Fibroblast of lung (primary cell): ENCODE results near the gene FAM131B. TPM values are rescaled to one million over a fixed set of nuclear protein-coding genes. Genes with fewer than 3 reads are reported as not detected.

Experiments
- DNase-seq, 2 donors: peaks; one replicate each; pipeline versions ENCODE4 v3.0.0 to v3.0.0-alpha.2; 2010; ENCODE audit warnings: low read depth in 2 of 2
- H2AFZ ChIP-seq: 2 replicates; pipeline ENCODE4 v1.5.1; 2012; ENCODE audit warnings: low read length, control low read depth, inconsistent platforms
- H3K27ac ChIP-seq: 2 replicates; pipeline ENCODE4 v1.5.1; 2011; ENCODE audit warnings: low read length, control low read depth; ENCODE audit not compliant: insufficient read depth
- H3K27me3 ChIP-seq: 2 replicates; pipeline ENCODE4 v1.5.1; 2011; ENCODE audit warnings: mild to moderate bottlenecking, low read length; ENCODE audit not compliant: control insufficient read depth, insufficient read depth
- H3K36me3 ChIP-seq: 2 replicates; pipeline ENCODE4 v1.5.1; 2011; ENCODE audit warnings: low read length; ENCODE audit not compliant: control insufficient read depth, insufficient read depth
- H3K4me1 ChIP-seq: 2 replicates; pipeline ENCODE4 v1.5.1; 2011; ENCODE audit warnings: low read length; ENCODE audit not compliant: control insufficient read depth, insufficient read depth; ENCODE audit errors: extremely low read depth
- H3K4me2 ChIP-seq: 2 replicates; pipeline ENCODE4 v1.5.1; 2011; ENCODE audit warnings: low read length, control low read depth; ENCODE audit not compliant: insufficient read depth; ENCODE audit errors: extremely low read depth
- H3K4me3 ChIP-seq, 4 experiments: fragments of 200-600 bp in 1 of 4; sonication (generic) in 1 of 4; replicated peaks in 1 of 4; 2 replicates each; pipeline ENCODE4 v1.5.1; 2011 to 2016; ENCODE audit warnings: low read length in 4 of 4, low read depth in 3 of 4, mild to moderate bottlenecking in 3 of 4, control low read depth in 2 of 4, inconsistent platforms in 1 of 4, mixed read lengths in 1 of 4; ENCODE audit not compliant: insufficient read depth in 1 of 4; ENCODE audit errors: control extremely low read depth in 1 of 4
- H3K79me2 ChIP-seq: 2 replicates; pipeline ENCODE4 v1.5.1; 2012; ENCODE audit warnings: mild to moderate bottlenecking, low read length, inconsistent platforms; ENCODE audit not compliant: control insufficient read depth, insufficient read depth
- H3K9ac ChIP-seq: 2 replicates; pipeline ENCODE4 v1.5.1; 2011; ENCODE audit warnings: mild to moderate bottlenecking, low read length, control low read depth; ENCODE audit not compliant: insufficient read depth
- H3K9me3 ChIP-seq: 2 replicates; pipeline ENCODE4 v1.5.1; 2012; ENCODE audit warnings: low read depth, low read length; ENCODE audit not compliant: control insufficient read depth, insufficient read depth
- H4K20me1 ChIP-seq: 2 replicates; pipeline ENCODE4 v1.5.1; 2011; ENCODE audit warnings: low read length; ENCODE audit not compliant: control insufficient read depth, insufficient read depth; ENCODE audit errors: extremely low read depth
- CTCF ChIP-seq, 2 donors: IDR thresholded peaks in 1 of 2; conservative IDR thresholded peaks in 1 of 2; 1 replicate in 1 of 2; 2 replicates in 1 of 2; pipeline ENCODE4 v1.5.1; 2011 to 2012; ENCODE audit warnings: low read length in 2 of 2, control low read depth in 1 of 2, inconsistent platforms in 1 of 2, low read depth in 1 of 2, mild to moderate bottlenecking in 1 of 2
- EZH2 ChIP-seq: IDR thresholded peaks from 2 replicates; pipeline ENCODE4 v1.5.1; 2012; ENCODE audit warnings: low read length, control low read depth, mild to moderate bottlenecking; ENCODE audit errors: missing control alignments
- polyA plus RNA-seq, 2 donors: library from polyadenylated mRNA; depleted of rRNA in 1 of 2; stranded (reverse) in 1 of 2; unstranded in 1 of 2; fragments of >200 nt; gene quantifications; 2 replicates each; pipeline ENCODE4 v1.2.1, GENCODE V29; 2011 to 2012; ENCODE audit warnings: missing spikeins in 1 of 2
- total RNA-seq: library from RNA; depleted of rRNA; stranded (reverse); fragments of >200 nt; gene quantifications from 2 replicates; pipeline ENCODE4 v1.2.1, GENCODE V29; 2014

FAM131B gene
- total and polyA plus RNA-seq, 2 donors (not counting 1 experiment from before 2014, with no cell fraction given): 2.0 to 3.8 TPM

- no peak overlapping the region for H2AFZ ChIP-seq
- DNase-seq: no peak
- no peaks in the 10 kb centered on the region for H3K9me3 ChIP-seq
Observed at GRCh38 chr7:143341842-143342241, 20.7 kb downstream of the FAM131B start.

GRCh38 chr7:143337216-143337615 lies 25.3 kb downstream of the FAM131B start:
- no peaks in the 10 kb centered on the region for H3K36me3 ChIP-seq

More at GRCh38 chr7:143341842-143342241, 20.7 kb downstream of the FAM131B start:
- no peak overlapping the region for H3K27ac ChIP-seq
- no peaks in the 10 kb centered on the region for H4K20me1 ChIP-seq
- TF ChIP-seq EZH2: no peak
- no peak for TF ChIP-seq CTCF (conservative IDR thresholded peaks at IDR 0.05 in 1 of 2, IDR thresholded peaks at IDR 0.05 in 1 of 2; ENCODE audit: low read depth in 1 of 2, low read length in 2 of 2)
- H3K9ac ChIP-seq: no peak overlapping the region
- no peaks in the 10 kb centered on the region for H3K36me3 ChIP-seq
- no peak overlapping the region for H3K4me2 ChIP-seq
- no peaks in the 10 kb centered on the region for H3K79me2 ChIP-seq
- H3K4me3 ChIP-seq: no peak overlapping the region
- peaks cover 2% of the 10 kb centered on the region for H3K27me3 ChIP-seq
- no peaks in the 10 kb centered on the region for H3K4me1 ChIP-seq

GRCh38 chr7:143334244-143334643 lies 28.3 kb downstream of the FAM131B start:
- TF ChIP-seq EZH2 (no peak), CTCF (conservative IDR thresholded peaks at IDR 0.05 in 1 of 2, IDR thresholded peaks at IDR 0.05 in 1 of 2; ENCODE audit: low read depth in 1 of 2, low read length in 2 of 2) (no peak)
- Histone ChIP-seq H3K4me1 (peaks cover 7% of the 10 kb centered on the region), H3K27ac (no peak overlapping the region), H3K4me2 (no peak overlapping the region), H3K27me3 (no peaks in the 10 kb centered on the region), H3K36me3 (no peaks in the 10 kb centered on the region), H4K20me1 (no peaks in the 10 kb centered on the region), H3K9ac (no peak overlapping the region), H3K4me3 (no peak overlapping the region), H3K9me3 (no peaks in the 10 kb centered on the region), H2AFZ (no peak overlapping the region), H3K79me2 (no peaks in the 10 kb centered on the region)
- peak in 1 of 2 donors; percentile 80 for DNase-seq

More at GRCh38 chr7:143337216-143337615, 25.3 kb downstream of the FAM131B start:
- Histone ChIP-seq H4K20me1 (no peaks in the 10 kb centered on the region), H3K9me3 (no peaks in the 10 kb centered on the region), H3K4me1 (no peaks in the 10 kb centered on the region), H3K4me2 (no peak overlapping the region), H2AFZ (no peak overlapping the region), H3K79me2 (no peaks in the 10 kb centered on the region), H3K27me3 (no peaks in the 10 kb centered on the region), H3K9ac (no peak overlapping the region), H3K27ac (no peak overlapping the region), H3K4me3 (no peak overlapping the region)
- DNase-seq: no peak
- TF ChIP-seq CTCF (conservative IDR thresholded peaks at IDR 0.05 in 1 of 2, IDR thresholded peaks at IDR 0.05 in 1 of 2; ENCODE audit: low read depth in 1 of 2, low read length in 2 of 2) (no peak), EZH2 (no peak)
